HG03558 (cell line): ENCODE results near the gene SUPT3H.

Experiments
- ATAC-seq: cut with Tn5 transposase; IDR thresholded peaks from one replicate; pipeline ENCODE4 v1.9.1; 2021; ENCODE audit warnings: moderate number of reproducible peaks; ENCODE audit not compliant: unreplicated experiment; ENCODE audit errors: extremely low read depth

Gene SUPT3H

DNA sequence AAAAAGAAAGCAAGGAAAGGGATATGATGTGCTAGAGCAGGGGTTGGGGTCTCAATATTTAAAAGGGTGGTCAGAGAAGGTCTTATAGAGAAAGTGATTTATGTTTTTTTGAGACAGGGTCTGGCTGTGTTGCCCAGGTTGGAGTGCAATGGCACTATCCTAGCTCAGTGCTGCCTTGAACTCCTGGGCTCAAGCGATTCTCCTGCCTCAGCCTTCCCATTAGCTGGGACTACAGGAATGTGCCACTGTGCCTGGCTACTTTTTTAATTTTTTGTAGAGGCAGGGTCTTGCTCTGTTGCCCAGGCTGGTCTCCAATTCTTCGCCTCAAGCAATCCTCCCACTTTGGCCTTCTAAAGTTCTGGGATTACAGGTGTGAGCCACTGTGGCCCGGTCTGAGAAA lies 557.0 kb downstream of the SUPT3H start:
- no peak for ATAC-seq

DNA sequence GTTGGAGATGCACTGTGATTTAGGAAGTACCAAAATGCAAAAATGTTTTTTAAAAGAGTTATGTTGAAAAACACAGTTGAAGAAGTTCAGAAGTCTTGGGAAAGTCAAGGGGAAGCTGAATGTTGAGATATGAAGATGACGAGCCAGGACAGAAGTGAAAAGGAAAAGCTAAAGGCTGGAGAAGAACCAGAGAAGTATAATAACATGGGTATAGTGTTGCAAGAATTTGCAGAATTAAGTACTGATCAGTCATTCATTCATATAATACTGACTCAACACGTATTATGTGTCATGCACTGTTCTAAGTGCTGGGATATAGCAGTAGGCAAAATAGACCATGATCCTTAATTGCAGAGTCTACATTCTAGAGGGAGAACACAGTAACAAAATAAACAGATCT lies 557.4 kb downstream of the SUPT3H start:
- no peak for ATAC-seq

DNA sequence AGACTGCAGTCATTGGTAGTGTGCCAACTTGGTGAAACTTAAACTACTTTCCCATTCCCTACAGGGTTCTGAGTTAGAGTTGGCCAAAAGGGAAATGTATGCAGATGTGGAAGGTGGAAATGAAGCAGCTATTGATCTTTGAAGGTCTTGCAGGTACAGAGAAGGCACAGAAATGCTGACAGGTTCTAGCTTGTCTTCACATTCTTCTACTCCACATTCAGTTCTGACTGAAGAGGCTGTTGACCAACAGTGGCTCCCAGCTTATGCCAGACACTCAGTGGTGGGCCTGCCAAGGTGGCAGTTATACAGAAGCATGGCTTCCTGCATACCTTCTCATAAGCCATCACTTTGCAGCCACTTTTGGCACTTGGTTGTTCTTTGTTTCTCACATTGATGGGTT lies 566.3 kb downstream of the SUPT3H start:
- no peak for ATAC-seq

DNA sequence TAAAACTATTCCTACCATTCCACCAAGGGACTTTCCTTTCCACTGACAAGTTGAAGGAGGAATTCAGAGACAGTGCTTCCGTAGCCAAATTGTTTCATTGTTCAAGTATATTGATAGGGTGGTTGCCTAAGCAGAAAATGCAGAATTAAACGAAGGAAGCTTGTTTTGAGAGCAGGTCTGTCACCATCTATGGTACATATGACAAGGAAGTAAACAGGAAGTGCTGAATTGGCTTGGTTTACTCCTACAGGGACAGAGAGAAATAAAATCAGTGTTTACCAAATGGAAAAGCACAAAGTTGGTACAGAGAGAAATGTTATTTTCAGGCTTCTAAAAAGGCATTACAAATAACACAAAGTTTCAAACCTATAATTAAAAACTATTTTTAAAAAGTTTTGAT lies 568.5 kb downstream of the SUPT3H start:
- ATAC-seq = no peak

DNA sequence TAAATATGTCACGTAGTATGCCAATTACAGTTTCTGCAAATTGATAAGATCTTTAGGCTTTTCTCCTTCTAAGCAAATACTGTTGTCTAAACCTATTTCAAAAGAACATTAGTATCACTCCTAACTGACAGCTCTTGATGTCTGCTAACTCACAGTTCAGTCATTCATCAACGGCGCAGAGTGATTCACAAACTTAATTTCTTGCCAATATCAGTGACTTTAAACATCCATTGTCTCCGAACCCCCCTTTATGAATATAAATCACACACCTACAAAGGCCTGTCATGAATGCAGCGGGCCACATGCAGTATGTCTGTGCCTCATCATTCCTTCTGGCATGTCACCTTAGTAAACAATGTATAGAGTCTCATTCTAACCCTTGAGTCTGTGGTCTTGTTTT lies 569.6 kb downstream of the SUPT3H start:
- no peak for ATAC-seq

DNA sequence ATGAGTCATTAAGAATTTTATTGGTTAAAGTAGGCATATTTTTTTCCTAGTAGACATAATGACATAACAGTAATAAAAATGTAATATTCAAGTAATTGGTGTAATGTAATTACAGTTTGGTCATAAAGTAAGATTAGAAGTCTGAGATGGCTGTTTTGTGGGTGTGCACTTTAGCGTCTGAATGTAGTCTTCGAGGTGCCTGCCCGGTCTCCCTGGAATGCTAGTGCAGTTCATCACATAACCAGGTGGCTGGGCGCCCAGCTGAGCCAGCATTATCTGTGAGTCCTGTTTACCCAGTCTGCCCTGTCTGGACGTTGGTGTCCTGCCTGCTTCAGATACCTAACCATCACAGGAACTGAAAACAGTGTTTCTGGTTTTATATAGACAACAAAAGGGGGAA lies 571.1 kb downstream of the SUPT3H start:
- ATAC-seq = no peak

DNA sequence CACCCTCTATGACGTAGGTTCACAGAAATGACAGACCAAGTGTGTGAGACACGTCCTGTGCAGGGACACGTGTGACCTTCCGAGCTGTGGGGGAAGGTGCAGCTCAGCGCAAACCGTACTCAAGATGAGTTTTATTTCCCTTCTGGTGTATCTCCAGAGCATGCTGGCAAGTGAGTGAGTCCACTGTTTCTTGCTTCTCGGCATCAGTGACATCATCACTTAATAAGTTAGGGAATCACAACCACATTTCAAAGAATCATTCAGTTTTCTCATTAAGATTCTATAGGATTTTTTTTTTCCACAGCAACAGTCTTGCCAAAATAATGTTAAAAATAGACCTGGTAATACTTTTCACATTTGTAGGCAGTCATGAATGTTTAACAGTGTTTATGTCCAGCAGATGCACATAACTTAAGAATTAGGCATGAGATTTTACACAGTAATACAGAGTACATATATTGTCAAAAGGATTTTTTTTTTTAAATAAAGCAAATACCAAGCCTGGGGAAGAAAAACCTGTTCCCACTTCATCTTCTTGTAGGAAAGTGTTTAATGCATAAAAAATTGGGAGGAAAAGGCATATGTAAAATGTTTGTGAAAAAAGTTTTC lies 572.4 kb downstream of the SUPT3H start:
- no peak for ATAC-seq

DNA sequence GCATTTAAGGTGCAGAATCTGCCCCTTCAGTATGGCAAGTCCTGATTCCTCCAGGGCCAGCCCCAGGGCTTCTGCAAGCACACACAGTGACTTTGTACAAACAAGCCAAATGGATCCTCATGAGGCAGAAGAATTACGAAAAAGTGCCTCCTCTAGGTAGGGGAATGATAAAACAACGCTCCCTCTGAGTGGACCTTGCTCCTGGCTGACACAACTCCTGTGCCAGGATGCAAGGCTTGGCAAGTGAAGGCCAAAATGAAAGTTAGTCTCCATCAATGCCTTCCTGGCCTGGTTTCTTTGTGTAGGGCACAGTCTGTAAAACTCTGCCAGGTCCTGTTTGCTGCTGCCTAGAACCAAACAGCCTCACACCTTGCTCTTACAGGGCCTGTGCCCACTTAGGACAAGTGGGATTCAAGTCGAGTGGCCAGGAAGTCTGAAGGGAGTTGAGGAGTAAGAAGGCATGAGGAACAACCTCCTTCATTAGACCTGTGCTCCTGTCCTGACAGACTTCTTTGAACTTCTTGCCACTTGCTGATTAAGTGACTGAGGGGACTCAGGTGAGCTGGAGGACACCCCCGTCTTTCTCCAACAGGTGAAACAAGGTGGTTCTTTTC lies 573.1 kb downstream of the SUPT3H start:
- ATAC-seq = no peak

DNA sequence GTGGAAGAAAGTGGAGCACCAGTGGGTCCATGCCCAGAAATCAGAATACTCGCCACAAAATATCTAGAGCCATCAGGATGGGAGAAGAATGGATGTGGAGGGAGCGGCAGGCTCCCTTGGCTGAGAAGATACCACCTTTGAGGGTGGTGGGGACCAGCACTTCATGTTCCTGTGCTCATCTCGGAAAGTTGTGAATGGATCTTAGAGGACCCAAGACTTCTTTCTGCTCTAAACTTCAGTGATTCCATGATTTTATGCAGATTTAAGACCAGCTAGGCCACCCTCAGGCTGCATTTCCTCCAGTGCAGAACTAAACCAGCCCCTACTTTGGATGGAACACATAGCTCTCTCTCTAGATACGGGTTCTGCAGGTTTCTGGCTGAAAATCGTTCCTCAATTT lies 573.7 kb downstream of the SUPT3H start:
- no peak for ATAC-seq

DNA sequence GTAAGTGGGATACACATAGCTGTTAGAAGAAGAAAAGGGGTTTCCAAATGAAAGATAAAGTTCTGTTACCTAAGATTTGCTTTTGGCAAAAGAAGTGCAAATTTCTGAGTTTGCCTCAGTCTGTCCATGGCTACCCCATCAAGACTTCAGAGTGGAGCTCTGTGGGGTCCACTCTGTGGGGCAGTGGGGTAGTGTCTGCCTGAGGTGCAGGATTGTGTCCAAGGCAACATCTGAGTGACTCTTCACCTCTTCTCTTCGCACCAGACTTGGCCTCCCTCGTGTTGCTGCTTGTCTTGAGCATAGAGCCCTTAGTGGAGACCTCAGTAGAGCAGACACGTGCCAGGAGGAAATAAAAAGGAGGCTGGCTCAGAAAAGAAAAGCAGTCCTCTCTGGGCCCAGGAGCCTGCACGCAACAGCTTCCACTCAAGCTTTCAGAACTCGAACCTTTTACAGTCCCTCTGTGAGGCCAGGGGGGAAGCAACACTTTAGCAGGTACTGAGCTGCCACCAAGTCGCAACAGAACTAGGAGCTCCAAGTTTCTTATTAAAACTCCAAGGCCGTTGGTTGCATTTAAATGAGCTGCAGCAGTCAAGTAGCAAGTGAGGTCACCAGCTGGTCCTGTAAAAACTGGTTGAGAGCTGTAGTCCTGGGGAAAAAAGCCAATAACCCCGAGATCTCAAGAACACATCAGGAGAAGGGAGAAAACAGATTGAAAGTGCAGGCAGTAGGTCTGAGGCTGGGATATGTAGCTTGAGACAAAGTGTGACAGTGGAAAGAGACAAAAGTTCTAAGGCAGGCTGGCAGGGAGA lies 576.7 kb downstream of the SUPT3H start:
- no peak for ATAC-seq

DNA sequence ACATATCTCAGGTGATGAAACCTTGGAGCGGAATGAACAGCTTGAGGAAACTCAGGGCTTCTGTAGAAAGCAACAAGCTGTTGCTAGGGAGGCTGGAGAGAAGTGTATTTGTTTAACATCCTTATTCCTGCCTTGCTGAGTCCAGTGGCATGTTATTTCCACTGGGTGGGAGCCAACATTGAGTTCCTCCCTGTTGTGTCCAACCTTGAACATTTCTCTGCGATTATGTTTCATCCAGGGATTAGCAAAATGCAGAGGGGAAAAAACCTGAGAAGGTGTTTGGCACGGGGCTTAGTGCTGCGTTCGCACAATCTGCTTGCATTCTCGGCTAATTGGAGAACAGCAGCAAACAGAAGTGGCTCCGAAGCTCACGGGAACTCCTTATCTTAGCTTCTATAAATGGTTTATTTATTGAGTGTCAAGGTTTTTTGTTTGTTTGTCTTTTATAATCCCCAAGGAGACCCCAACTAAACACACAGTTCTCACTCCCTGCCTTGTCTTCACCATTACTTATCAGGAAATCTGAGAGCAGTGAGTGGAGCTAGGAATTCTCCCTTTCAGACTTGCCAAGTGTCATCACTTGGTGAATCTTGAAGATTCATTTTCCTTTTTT lies 577.5 kb downstream of the SUPT3H start:
- ATAC-seq = no peak

DNA sequence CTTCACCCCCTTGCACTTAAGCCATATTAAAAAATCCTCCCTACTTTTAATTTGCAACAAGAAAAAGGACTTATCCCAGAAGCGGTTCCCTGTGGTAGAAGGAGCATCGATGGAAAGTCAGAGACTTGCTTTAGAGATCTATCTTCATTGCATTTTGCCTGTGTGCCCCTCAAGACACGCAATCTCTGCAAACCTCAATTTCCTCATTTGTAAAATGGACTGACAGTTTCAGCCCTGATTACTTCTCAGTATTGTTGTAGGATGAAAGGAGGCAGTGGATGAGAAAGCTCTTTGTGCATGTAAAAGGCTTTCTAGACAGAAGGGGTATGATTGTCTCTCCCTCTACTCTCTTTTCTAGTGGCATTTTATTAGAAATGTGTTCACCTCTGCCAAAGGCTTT lies 580.0 kb downstream of the SUPT3H start:
- ATAC-seq = no peak

DNA sequence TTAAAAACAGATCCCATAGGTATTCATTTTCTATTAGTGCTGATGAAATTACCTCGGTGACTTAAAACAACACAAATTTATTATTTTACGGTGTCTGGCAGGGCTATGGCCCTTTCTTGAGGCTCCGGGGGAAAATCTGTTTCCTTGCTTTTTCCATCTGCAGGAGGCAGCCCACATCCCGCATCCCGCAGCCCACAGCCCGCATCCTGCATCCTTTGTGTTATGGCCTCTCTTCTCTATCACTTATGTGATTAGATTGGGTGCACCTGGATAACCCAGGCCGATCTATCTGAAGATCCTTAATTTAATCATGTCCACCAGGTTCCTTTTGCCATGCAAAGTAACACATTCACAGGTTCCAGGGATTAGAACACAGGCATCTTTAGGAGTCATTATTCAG lies 582.4 kb downstream of the SUPT3H start:
- no peak for ATAC-seq

DNA sequence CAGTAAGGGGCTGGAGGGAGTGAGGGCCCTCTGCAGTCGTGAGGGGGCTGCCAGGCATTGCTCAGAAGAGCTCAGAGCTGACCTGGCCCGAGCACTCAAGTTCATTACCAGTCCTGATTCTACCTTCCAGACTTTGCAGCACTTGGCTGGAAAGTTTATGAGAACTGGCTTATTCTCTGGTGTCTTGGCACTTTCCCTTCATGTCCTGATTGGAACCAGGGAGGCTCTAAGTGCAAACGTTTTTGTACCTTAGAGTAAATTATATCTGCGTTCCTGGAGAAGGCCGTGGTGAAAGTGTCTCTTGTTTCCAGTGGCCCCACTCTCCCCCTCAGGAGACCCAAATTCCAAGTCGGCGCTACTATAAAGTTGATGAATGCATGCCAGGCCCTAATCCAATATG lies 587.9 kb downstream of the SUPT3H start:
- ATAC-seq = no peak

DNA sequence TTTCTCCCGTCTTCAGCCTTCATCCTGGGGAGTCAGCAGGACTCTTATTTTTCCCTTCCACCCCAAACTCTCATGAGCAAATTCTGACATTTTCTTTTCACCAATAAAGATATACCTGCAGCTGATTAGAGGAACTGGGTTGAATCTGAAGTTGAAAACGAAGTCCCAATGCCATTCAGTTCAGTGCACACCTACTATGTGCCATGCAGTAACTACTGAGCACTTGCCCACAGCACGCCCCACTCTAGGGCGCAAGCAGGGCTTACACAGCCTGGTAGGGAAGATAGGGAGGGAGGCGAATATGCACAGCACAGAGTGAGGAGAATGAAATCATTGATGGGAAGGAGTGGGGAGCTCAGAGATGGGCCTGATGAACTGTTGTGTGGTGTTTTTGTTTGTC lies 588.7 kb downstream of the SUPT3H start:
- ATAC-seq = no peak

DNA sequence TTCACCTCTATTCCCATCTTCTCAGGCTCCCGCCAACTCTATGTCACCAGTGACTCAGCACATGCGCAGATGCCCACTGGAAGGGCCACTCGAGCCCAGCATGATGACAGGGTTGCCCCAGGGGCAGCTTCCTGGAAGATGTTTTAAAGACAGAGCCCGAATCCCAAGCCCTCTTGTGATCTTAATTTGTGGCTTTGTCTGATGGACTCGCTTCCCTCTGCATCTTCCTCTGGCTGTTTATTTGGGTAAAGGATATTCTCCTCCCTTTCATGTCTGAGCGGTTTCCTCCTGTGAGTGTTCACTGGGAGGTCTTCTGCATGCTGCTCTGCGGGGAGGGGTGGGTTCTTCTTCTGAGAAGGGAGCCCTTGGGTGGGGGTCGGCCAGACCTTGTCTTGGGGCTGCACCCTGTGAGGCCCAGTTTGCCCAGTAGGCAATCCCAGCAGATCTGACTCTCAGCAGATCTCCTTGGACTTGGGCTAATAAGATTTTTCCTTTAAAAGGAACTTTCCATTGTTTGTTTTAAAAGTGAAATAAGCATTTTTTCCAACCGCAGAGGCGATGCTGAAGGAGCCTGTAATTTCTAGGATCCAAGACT lies 589.2 kb downstream of the SUPT3H start:
- no peak for ATAC-seq

DNA sequence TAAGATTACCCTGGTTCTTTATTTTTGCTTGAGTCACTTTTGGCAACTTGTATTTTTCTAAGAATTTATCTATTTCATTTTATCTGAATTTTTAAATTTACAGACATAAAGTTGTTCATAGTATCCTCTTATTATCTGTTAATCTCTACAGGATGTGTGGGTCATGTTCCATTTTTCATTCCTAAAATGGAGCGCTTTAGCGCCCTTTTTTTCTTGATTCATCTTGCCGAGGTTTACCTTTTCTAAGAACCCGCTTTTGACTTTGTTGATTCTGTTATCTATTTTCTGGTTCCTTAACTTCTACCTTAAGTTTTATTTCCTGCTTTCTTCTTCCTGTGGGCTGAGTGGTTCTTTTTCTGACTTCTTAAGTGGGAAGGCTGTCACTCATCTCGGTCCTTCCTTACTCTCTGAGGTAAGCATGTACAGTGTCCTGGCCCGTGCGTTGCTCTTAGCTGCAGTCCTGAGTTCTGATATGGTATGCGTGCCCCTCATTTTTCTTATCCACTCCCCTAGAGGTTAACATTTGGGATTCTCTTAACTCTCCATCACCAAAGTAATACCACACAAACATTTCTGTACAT lies 590.4 kb downstream of the SUPT3H start:
- ATAC-seq = no peak

DNA sequence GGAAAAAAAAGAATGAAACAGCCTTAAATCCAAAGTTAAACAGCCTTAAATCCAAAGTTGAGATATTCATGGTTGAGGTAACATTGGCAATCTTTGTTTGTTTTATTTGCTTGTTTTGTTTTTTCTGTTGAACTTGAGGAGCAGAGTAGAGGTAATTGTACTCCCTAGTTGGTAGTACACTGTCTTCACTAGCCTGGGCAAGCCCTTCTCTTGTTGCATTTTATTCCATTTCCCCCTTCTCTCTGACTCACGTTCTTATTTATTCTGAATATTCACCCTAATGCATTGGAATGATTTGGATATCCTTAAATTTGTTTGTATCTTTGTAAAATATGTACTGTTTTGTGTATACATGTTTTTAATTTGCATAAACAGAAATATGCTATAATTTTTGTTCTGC lies 592.6 kb downstream of the SUPT3H start:
- ATAC-seq = no peak

DNA sequence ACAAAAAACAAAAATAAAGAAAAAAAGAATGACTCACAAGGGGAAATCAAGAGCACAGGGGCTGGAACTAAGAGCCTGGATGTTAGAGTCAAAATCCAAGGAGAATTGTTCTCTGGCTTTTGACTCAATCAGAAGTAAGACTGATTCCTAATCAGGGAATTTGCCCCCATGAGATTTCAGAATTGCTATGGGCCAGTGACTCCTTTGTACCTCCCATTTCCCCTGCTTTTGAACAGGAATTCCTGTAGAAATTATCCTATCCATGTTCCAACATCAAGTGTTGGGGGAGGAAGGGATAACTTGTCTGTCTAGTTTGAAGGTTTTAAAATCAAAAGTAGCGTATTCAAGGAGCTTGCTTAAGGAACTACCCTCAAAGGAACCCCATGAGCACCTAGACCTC lies 593.5 kb downstream of the SUPT3H start:
- ATAC-seq = no peak

DNA sequence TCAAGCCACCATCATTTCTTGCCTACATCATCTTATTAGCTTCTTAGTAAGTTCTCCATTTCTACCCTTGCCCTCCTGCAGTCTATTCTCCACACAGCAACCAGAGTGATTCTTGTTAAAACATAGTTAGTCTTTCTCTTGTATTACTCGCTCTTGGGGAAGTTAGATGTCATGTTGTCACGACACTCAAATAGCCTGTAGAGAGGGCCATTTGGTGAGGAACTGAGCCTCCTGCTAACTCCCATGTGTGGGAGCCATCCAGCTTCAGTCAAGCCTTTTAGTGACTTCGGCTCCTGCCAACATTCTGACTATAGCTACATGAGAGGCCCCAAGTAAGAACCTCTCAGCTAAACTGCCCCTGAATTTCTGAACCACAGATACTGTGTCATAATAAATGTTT lies 594.8 kb downstream of the SUPT3H start:
- no peak for ATAC-seq
